ENCODE measurements around the gene NUTM2E. TPM values are rescaled to one million over a fixed set of nuclear protein-coding genes. Genes with fewer than 3 reads are reported as not detected.
"Not testable (repeated sequence)": the region's sequence is repeated elsewhere in the genome, so short reads cannot be mapped to it uniquely, and the experiment has no call there.

Gene NUTM2E
- polyA plus RNA-seq (2014; cell fraction: cytosol; rRNA removed): not detected in 2 replicates
- not detected in 2 replicates for polyA plus RNA-seq (2014; cell fraction: nucleus; rRNA removed)

- DNase-seq (ENCODE audit: low spot score): peak; percentile 79
Measured at GRCh38 chr10:79826496-79827215, at the start of gene NUTM2E. TSS of gene NUTM2E (plus strand) at chr10:79826739. CDS start at chr10:79841741, 15,002 bp downstream.

GRCh38 chr10:79777997-79778396 lies 48.5 kb upstream of the NUTM2E start:
- not testable (repeated sequence) for DNase-seq (ENCODE audit: low spot score)

- peak; percentile 12 for DNase-seq (ENCODE audit: low spot score)
Measured at GRCh38 chr10:79779310-79779938, 47.1 kb upstream of the NUTM2E start.

GRCh38 chr10:79779992-79780391 lies 46.5 kb upstream of the NUTM2E start:
- not testable (repeated sequence) for DNase-seq (ENCODE audit: low spot score)

- not testable (repeated sequence) for DNase-seq (ENCODE audit: low spot score)
Measured at GRCh38 chr10:79781584-79781983, 45.0 kb upstream of the NUTM2E start.

- not testable (repeated sequence) for DNase-seq (ENCODE audit: low spot score)
Measured at GRCh38 chr10:79787455-79787952, 39.0 kb upstream of the NUTM2E start.

- not testable (repeated sequence) for DNase-seq (ENCODE audit: low spot score)
Measured at GRCh38 chr10:79789351-79789750, 37.2 kb upstream of the NUTM2E start.

GRCh38 chr10:79791906-79792517 lies 34.5 kb upstream of the NUTM2E start:
- not testable (repeated sequence) for DNase-seq (ENCODE audit: low spot score)

- DNase-seq (ENCODE audit: low spot score): not testable (repeated sequence)
Measured at GRCh38 chr10:79799337-79799736, 27.2 kb upstream of the NUTM2E start.

GRCh38 chr10:79805857-79806256 lies 20.7 kb upstream of the NUTM2E start:
- DNase-seq (ENCODE audit: low spot score): not testable (repeated sequence)

- not testable (repeated sequence) for DNase-seq (ENCODE audit: low spot score)
Measured at GRCh38 chr10:79811895-79812294, 14.6 kb upstream of the NUTM2E start.

GRCh38 chr10:79816290-79816689 lies 10.2 kb upstream of the NUTM2E start:
- DNase-seq (ENCODE audit: low spot score): not testable (repeated sequence)

- not testable (repeated sequence) for DNase-seq (ENCODE audit: low spot score)
Measured at GRCh38 chr10:79823387-79823786, 3.2 kb upstream of the NUTM2E start.

- not testable (repeated sequence) for DNase-seq (ENCODE audit: low spot score)
Measured at GRCh38 chr10:79825587-79826011, 940 bp upstream of the NUTM2E start.

- not testable (repeated sequence) for DNase-seq (ENCODE audit: low spot score)
Measured at GRCh38 chr10:79826131-79826495, 426 bp upstream of the NUTM2E start.

GRCh38 chr10:79833833-79834232 lies 7.3 kb downstream of the NUTM2E start:
- not testable (repeated sequence) for DNase-seq (ENCODE audit: low spot score)

GRCh38 chr10:79835891-79836290 lies 9.4 kb downstream of the NUTM2E start:
- DNase-seq (ENCODE audit: low spot score): not testable (repeated sequence)

- DNase-seq (ENCODE audit: low spot score): not testable (repeated sequence)
Measured at GRCh38 chr10:79836891-79837290, 10.4 kb downstream of the NUTM2E start.

GRCh38 chr10:79838441-79838840 lies 11.9 kb downstream of the NUTM2E start:
- DNase-seq (ENCODE audit: low spot score): not testable (repeated sequence)

- not testable (repeated sequence) for DNase-seq (ENCODE audit: low spot score)
Measured at GRCh38 chr10:79853191-79853854, 26.8 kb downstream of the NUTM2E start.

GRCh38 chr10:79862269-79862668 lies 35.7 kb downstream of the NUTM2E start:
- not testable (repeated sequence) for DNase-seq (ENCODE audit: low spot score)
